K562 (cell line): ENCODE measurements around the gene COMMD1. TPM values are rescaled to one million over a fixed set of nuclear protein-coding genes. Genes with fewer than 3 reads are reported as not detected.

ENCODE experiments used
- ARID2 ChIP-seq: fragments of 450-650 bp; IDR thresholded peaks from 2 replicates; pipeline ENCODE4 v1.6.1; 2017; ENCODE audit warnings: antibody characterized with exemption, mild to moderate bottlenecking
- C11orf30 ChIP-seq: fragments of 450-650 bp; IDR thresholded peaks from 2 replicates; pipeline ENCODE4 v1.6.1; 2016; ENCODE audit warnings: low read depth, mild to moderate bottlenecking
- FOXJ3 ChIP-seq: sonication (generic); formaldehyde crosslinking; IDR thresholded peaks from 2 replicates; pipeline ENCODE4 v1.4.0; 2020; ENCODE audit warnings: mild to moderate bottlenecking, missing genetic modification reagents
- HINFP ChIP-seq: fragments of 450-650 bp; conservative IDR thresholded peaks from 2 replicates; pipeline ENCODE4 v1.6.1; 2016; ENCODE audit warnings: missing genetic modification characterization, low read depth, mild to moderate bottlenecking, control low read depth, missing compliant biosample characterization
- IRF9 ChIP-seq: fragments of 450-650 bp; IDR thresholded peaks from 2 replicates; pipeline ENCODE4 v1.6.1; 2016; ENCODE audit warnings: missing biosample characterization, missing genetic modification characterization
- JUN ChIP-seq, 2 experiments: sonication (generic) in 1 of 2; formaldehyde crosslinking in 1 of 2; IDR thresholded peaks; 2 replicates each; pipeline versions ENCODE4 v1.6.1 to v1.8.0; 2012 to 2022; ENCODE audit warnings: borderline replicate concordance in 2 of 2, mild to moderate bottlenecking in 2 of 2, improper control_type of control experiment in 1 of 2, low read depth in 1 of 2, low read length in 1 of 2, missing genetic modification reagents in 1 of 2
- NBN ChIP-seq: fragments of 450-650 bp; IDR thresholded peaks from 2 replicates; pipeline ENCODE4 v1.6.1; 2016; ENCODE audit warnings: low read depth, mild to moderate bottlenecking
- NFIC ChIP-seq: fragments of 450-650 bp; IDR thresholded peaks from 2 replicates; pipeline ENCODE4 v1.6.1; 2017; ENCODE audit warnings: mild to moderate bottlenecking, inconsistent platforms
- NKRF ChIP-seq: fragments of 450-650 bp; IDR thresholded peaks from 2 replicates; pipeline ENCODE4 v1.6.1; 2016; ENCODE audit warnings: borderline replicate concordance
- SAFB2 ChIP-seq: fragments of 200-400 bp; formaldehyde crosslinking; IDR thresholded peaks from 2 replicates; pipeline ENCODE4 v1.6.1; 2018; ENCODE audit warnings: borderline replicate concordance, low read length, low read depth, moderate library complexity; ENCODE audit not compliant: severe bottlenecking
- SPI1 ChIP-seq: IDR thresholded peaks from 2 replicates; pipeline ENCODE4 v1.6.1; 2011; ENCODE audit warnings: low read depth, low read length, control low read depth, borderline replicate concordance
- SRSF1 ChIP-seq: fragments of 200-400 bp; formaldehyde crosslinking; IDR thresholded peaks from 2 replicates; pipeline ENCODE4 v1.6.1; 2017; ENCODE audit warnings: mild to moderate bottlenecking, low read depth, low read length, moderate library complexity
- TAF1 ChIP-seq: IDR thresholded peaks from 2 replicates; pipeline ENCODE4 v1.6.1; 2011; ENCODE audit warnings: mild to moderate bottlenecking, low read length, moderate library complexity; ENCODE audit not compliant: insufficient read depth, control insufficient read depth, severe bottlenecking; ENCODE audit errors: extremely low read depth
- ZBTB34 ChIP-seq: fragments of 250-450 bp; sonication (Bioruptor Pico); IDR thresholded peaks from 2 replicates; pipeline ENCODE4 v1.8.0; 2021; ENCODE audit warnings: mild to moderate bottlenecking, moderate library complexity
- ZBTB8A ChIP-seq: fragments of 450-650 bp; IDR thresholded peaks from 2 replicates; pipeline ENCODE4 v1.6.1; 2018; ENCODE audit warnings: mild to moderate bottlenecking, moderate library complexity; ENCODE audit not compliant: partially characterized antibody
- ZBTB9 ChIP-seq: fragments of 450-650 bp; formaldehyde crosslinking; IDR thresholded peaks from 2 replicates; pipeline ENCODE4 v1.4.0; 2020; ENCODE audit warnings: mild to moderate bottlenecking, moderate library complexity
- ZC3H11A ChIP-seq: IDR thresholded peaks from 2 replicates; pipeline ENCODE4 v1.6.1; 2012; ENCODE audit warnings: low read depth, low read length, improper control_type of control experiment
- ZNF121 ChIP-seq: sonication (generic); formaldehyde crosslinking; conservative IDR thresholded peaks from 2 replicates; pipeline ENCODE4 v1.8.0; 2022; ENCODE audit warnings: missing genetic modification reagents
- ZNF232 ChIP-seq: sonication (generic); formaldehyde crosslinking; IDR thresholded peaks from 2 replicates; pipeline ENCODE4 v1.8.0; 2022; ENCODE audit warnings: mild to moderate bottlenecking, missing genetic modification reagents
- ZNF57 ChIP-seq: fragments of 450-650 bp; formaldehyde crosslinking; IDR thresholded peaks from 2 replicates; pipeline ENCODE4 v1.4.0; 2020; ENCODE audit warnings: mild to moderate bottlenecking, moderate library complexity
- ZSCAN32 ChIP-seq: fragments of 450-650 bp; formaldehyde crosslinking; IDR thresholded peaks from 2 replicates; pipeline ENCODE4 v1.4.0; 2020; ENCODE audit warnings: mild to moderate bottlenecking, moderate library complexity
- polyA plus RNA-seq, 8 experiments: library from polyadenylated mRNA; depleted of rRNA in 4 of 8; stranded (reverse) in 5 of 8; unstranded in 3 of 8; fragments of >200 nt; fragmentation: Nextera tagmentation in 2 of 8; fragmentation: Illumina TruSeq in 1 of 8; extraction: Ambion mirVana in 2 of 8; extraction: Trizol in 1 of 8; gene quantifications; 2 replicates each; pipeline versions ENCODE4 v1.2.1 to v1.2.3, GENCODE V29; 2011 to 2014; ENCODE audit warnings: inconsistent platforms in 1 of 8, missing spikeins in 1 of 8
- total RNA-seq, 7 experiments: library from RNA; depleted of rRNA in 6 of 7; stranded (reverse); fragments of >200 nt in 6 of 7; fragmentation: Illumina TruSeq in 2 of 7; extraction: Trizol in 2 of 7; gene quantifications; 2 replicates each; pipeline versions ENCODE4 v1.2.1 to v1.2.3, GENCODE V29; 2011 to 2021; ENCODE audit warnings: low replicate concordance in 1 of 7

The COMMD1 gene
- total and polyA plus RNA-seq, 9 of the 15 experiments (the other 6 are each of a cell fraction or from before 2014, with no cell fraction given), result 14.4 to 77.0 (median 21.4) TPM

- TF ChIP-seq SPI1 (no peak), NBN (no peak), ZBTB34 (CRISPR knock-in tag) (no peak), ZBTB9 (CRISPR knock-in tag) (no peak), ZNF57 (CRISPR knock-in tag) (no peak), ZC3H11A (no peak), ZNF121 (no peak), C11orf30 (no peak), FOXJ3 (CRISPR knock-in tag) (no peak), ZBTB8A (no peak), SRSF1 (no peak), JUN (IDR thresholded peaks at IDR 0.05; ENCODE audit: borderline replicate concordance, low read depth, low read length) (0 out of 2 replicates have a peak, but pooled peaks have one; percentile 24), JUN (CRISPR knock-in tag; IDR thresholded peaks at IDR 0.05; ENCODE audit: borderline replicate concordance) (no peak), ZNF232 (CRISPR knock-in tag) (no peak), ZSCAN32 (no peak), ARID2 (no peak), SAFB2 (no peak), TAF1 (no peak), NKRF (no peak), NFIC (no peak), HINFP (tag) (no peak), IRF9 (tag) (no peak)
Observed at GRCh38 chr2:62149708-62150107, 244.2 kb downstream of the COMMD1 start (continued).
